Osteoblast (primary cell): ENCODE results near the gene MRPL23. TPM values are rescaled to one million over a fixed set of nuclear protein-coding genes. Genes with fewer than 3 reads are reported as not detected.

Experiments used
- DNase-seq: peaks from one replicate; pipeline ENCODE4 v3.0.0; 2011; ENCODE audit warnings: low spot score, mixed read lengths; ENCODE audit not compliant: insufficient read length; ENCODE audit errors: missing footprints
- H2AFZ ChIP-seq: 2 replicates; pipeline ENCODE4 v1.6.0; 2011; ENCODE audit warnings: mild to moderate bottlenecking, low read length
- H3K27ac ChIP-seq: 2 replicates; pipeline ENCODE4 v1.5.1; 2011; ENCODE audit warnings: mild to moderate bottlenecking, low read depth, low read length, moderate library complexity
- H3K27me3 ChIP-seq: 2 replicates; pipeline ENCODE4 v1.6.0; 2012; ENCODE audit warnings: mild to moderate bottlenecking, control low read depth, inconsistent platforms, low read length, moderate library complexity; ENCODE audit not compliant: insufficient read depth
- H3K36me3 ChIP-seq: 2 replicates; pipeline ENCODE4 v1.5.1; 2011; ENCODE audit warnings: mild to moderate bottlenecking, low read length, control low read depth, moderate library complexity; ENCODE audit not compliant: insufficient read depth
- H3K4me1 ChIP-seq: 2 replicates; pipeline ENCODE4 v1.5.1; 2011; ENCODE audit warnings: mild to moderate bottlenecking, low read length, control low read depth, moderate library complexity; ENCODE audit not compliant: insufficient read depth
- H3K4me2 ChIP-seq: 2 replicates; pipeline ENCODE4 v1.6.0; 2011; ENCODE audit warnings: mild to moderate bottlenecking, low read length; ENCODE audit not compliant: insufficient read depth
- H3K4me3 ChIP-seq: fragments of 200-600 bp; sonication (generic); 3 replicates; pipeline ENCODE4 v1.5.1; 2012; ENCODE audit warnings: mild to moderate bottlenecking, low read length, inconsistent platforms; ENCODE audit not compliant: insufficient read depth
- H3K79me2 ChIP-seq: 2 replicates; pipeline ENCODE4 v1.6.0; 2012; ENCODE audit warnings: mild to moderate bottlenecking, low read length, control low read depth, inconsistent platforms; ENCODE audit not compliant: insufficient read depth
- H3K9me3 ChIP-seq: 2 replicates; pipeline ENCODE4 v1.5.1; 2011; ENCODE audit warnings: low read depth, low read length, control low read depth
- H4K20me1 ChIP-seq: 2 replicates; pipeline ENCODE4 v1.6.0; 2012; ENCODE audit warnings: mild to moderate bottlenecking, low read length, control low read depth; ENCODE audit not compliant: insufficient read depth
- small RNA-seq: library from RNA; depleted of rRNA; stranded (forward); fragments of <200 nt; gene quantifications from one replicate; pipeline ENCODE3, GENCODE V24; 2012
- total RNA-seq: library from RNA; depleted of rRNA; stranded (reverse); fragments of >200 nt; gene quantifications from 2 replicates; pipeline ENCODE4 v1.2.3, GENCODE V29; 2012
- TF ChIP-seq, protein P1 (sequence below): IDR thresholded peaks from 2 replicates; pipeline ENCODE4 v1.5.1; 2011; ENCODE audit warnings: mild to moderate bottlenecking, low read depth, low read length, moderate library complexity; ENCODE audit errors: extremely low read depth

MRPL23 gene
- total RNA-seq, 1 donor: 94.5 TPM

DNA sequence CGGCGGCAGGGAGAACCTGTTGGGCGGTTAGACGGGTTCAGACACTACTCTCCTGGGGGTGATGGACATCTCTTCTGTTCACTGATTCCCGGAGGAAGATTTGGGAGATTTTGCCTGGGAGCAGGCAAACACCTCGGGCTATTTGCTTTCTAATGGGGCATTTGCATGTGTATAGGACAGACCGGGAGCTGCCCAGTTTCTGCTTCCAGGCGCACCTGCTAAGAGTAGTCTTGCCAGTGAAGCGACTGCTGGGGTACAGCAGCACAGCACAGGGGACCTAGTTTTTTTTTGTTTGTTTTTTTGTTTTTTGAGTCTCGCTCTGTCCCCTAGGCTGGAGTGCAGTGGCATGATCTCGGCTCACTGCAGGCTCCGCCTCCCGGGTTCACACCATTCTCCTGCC, 57.3 kb downstream of the MRPL23 start:
- no peak overlapping the region for H3K4me2 ChIP-seq
- no peaks in the 10 kb centered on the region for H4K20me1 ChIP-seq
- H3K4me3 ChIP-seq: no peak overlapping the region
- no peak overlapping the region for H2AFZ ChIP-seq
- H3K36me3 ChIP-seq: no peaks in the 10 kb centered on the region
- H3K79me2 ChIP-seq: no peaks in the 10 kb centered on the region
- no peak for DNase-seq
- no peak overlapping the region for H3K27ac ChIP-seq
- no peaks in the 10 kb centered on the region for H3K9me3 ChIP-seq
- H3K4me1 ChIP-seq: no peaks in the 10 kb centered on the region
- TF ChIP-seq, protein P1, sequence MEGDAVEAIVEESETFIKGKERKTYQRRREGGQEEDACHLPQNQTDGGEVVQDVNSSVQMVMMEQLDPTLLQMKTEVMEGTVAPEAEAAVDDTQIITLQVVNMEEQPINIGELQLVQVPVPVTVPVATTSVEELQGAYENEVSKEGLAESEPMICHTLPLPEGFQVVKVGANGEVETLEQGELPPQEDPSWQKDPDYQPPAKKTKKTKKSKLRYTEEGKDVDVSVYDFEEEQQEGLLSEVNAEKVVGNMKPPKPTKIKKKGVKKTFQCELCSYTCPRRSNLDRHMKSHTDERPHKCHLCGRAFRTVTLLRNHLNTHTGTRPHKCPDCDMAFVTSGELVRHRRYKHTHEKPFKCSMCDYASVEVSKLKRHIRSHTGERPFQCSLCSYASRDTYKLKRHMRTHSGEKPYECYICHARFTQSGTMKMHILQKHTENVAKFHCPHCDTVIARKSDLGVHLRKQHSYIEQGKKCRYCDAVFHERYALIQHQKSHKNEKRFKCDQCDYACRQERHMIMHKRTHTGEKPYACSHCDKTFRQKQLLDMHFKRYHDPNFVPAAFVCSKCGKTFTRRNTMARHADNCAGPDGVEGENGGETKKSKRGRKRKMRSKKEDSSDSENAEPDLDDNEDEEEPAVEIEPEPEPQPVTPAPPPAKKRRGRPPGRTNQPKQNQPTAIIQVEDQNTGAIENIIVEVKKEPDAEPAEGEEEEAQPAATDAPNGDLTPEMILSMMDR: no peak
- no peaks in the 10 kb centered on the region for H3K27me3 ChIP-seq

Small RNAs within 50 kb of the gene (small RNA-seq; reads per million reads assigned to genes)
- not detected for gene RF01972
- gene RF01973: not detected

Other genes starting within 250 kb of the MRPL23 start
- 15.0 and 18.1 TPM in 2 replicates for gene IFITM10, start 196.7 kb upstream of the MRPL23 start, total RNA-seq
- gene CTSD, start 183.4 kb upstream of the MRPL23 start, total RNA-seq: 491 and 519 TPM in 2 replicates
- 0.36 and 0.59 TPM in 2 replicates for gene SYT8, start 112.3 kb upstream of the MRPL23 start, total RNA-seq
- not detected in 2 replicates for gene TNNI2, start 108.4 kb upstream of the MRPL23 start, total RNA-seq
- 41.0 and 54.6 TPM in 2 replicates for gene LSP1, start 94.2 kb upstream of the MRPL23 start, total RNA-seq
- gene PRR33, start 55.4 kb upstream of the MRPL23 start, total RNA-seq: not detected in 2 replicates
- not detected in 2 replicates for gene TNNT3, start 27.6 kb upstream of the MRPL23 start, total RNA-seq
- 4.3 and 9.4 TPM in 2 replicates for gene H19, start 50.5 kb downstream of the MRPL23 start, total RNA-seq
- 53.9 and 68.8 TPM in 2 replicates for gene IGF2, start 192.1 kb downstream of the MRPL23 start, total RNA-seq
- not detected in 2 replicates for gene INS, start 213.9 kb downstream of the MRPL23 start, total RNA-seq
- gene TH, start 224.5 kb downstream of the MRPL23 start, total RNA-seq: under 0.01 TPM in 1 of 2 replicates, not detected in the other